Measurements from ENCODE around the gene TTC1.
"Not testable (repeated sequence)": the region's sequence is repeated elsewhere in the genome, so short reads cannot be mapped to it uniquely, and the experiment has no call there.

DNA sequence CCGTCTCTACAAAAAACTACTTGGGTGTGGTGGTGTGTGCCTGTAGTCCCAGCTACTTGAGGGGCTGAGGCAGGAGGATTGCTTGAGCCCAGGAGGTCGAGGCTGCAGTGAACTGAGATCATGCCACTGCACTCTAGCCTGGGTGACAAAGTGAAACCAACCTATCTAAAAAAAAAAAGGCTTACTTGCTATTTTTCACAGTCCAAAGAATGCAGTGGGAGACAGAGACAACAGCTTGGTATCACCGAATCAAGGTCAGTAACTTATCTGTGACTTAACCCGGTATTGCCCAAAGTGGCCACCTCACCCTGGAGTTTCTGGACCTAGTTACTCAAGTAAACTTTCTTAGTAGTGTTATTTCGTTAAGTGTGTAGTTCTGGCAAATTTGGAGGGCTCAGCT, 60.2 kb downstream of the TTC1 start:
- TF ChIP-seq POLR2A (IDR thresholded peaks at IDR 0.05; ENCODE audit: low read depth, low read length); POLR2AphosphoS5 (IDR thresholded peaks at IDR 0.05; ENCODE audit: low read depth, low read length); TAF1 (IDR thresholded peaks at IDR 0.05; ENCODE audit: borderline replicate concordance, low read depth, low read length): not testable (repeated sequence)
